GM19452 (cell line): ENCODE results near the gene ARHGAP10.
"Not testable (repeated sequence)": the region's sequence is repeated elsewhere in the genome, so short reads cannot be mapped to it uniquely, and the experiment has no call there.

Experiments used
- ATAC-seq: cut with Tn5 transposase; IDR thresholded peaks from one replicate; pipeline ENCODE4 v1.9.1; 2021; ENCODE audit not compliant: unreplicated experiment

ARHGAP10 gene

DNA sequence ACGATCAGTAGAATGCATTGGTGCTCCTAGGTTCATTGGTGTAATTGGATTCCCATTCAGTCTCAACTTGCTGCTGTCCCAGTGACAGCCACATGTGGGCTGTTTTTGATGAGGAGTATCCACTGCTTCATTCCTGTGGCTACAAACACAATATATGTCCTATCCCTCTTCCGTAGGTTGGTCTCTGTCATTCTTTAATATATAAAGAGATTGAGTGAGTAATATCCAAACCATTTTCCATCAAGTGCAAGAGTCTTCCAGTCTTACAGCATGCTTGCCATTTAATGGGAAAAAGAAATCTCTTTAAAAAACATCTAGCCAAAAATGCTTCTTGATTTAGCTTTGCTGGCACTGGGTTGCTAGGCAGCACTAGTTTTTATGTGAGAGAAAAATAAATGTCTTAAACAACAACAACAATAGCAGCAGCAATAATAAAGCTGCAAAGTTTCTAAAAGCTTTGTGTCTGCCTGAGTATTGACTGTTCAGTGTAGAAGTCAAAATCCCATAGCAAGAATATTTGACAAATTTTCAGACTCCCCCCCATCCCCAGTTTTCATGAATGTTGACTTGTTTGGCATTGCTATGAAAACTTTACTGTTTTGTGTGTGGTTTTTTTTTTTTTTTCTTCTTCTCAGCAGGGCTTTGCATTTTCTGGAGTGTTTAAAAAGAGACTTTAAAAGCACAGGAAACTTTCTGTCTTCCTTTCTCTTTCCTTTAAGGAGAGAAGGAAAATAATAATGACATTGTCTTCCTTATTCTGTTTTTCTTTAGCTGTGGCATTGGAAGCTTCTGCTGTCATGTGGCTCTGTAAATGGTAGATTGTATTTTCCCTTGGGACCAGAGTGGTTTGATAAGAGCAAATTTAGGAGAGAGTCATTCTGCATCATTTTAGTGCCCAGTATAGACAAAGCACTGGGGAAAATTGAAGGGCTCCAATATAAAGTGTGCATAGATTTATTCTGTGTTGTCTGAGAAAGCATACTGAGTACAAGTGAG is 244.3 kb downstream of the ARHGAP10 start:
- ATAC-seq = no peak

DNA sequence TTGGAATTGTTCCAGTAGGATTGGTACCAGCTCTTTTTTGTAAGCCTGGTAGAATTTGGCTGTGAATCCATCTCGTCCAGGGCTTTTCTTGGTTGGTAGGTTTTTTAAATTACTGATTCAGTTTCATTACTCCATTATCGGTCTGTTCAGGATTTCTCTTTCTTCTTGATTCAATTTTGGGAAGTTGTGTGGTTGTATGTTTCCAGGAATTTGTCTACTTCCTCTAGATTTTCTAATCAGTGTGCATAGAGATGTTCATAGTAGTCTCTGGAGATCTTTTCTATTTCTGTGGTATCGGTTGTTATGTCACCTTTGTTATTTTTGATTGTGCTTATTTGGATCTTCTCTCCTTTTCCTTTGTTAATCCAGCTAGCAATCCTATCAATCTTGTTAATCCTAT is 248.7 kb downstream of the ARHGAP10 start:
- ATAC-seq = no peak

DNA sequence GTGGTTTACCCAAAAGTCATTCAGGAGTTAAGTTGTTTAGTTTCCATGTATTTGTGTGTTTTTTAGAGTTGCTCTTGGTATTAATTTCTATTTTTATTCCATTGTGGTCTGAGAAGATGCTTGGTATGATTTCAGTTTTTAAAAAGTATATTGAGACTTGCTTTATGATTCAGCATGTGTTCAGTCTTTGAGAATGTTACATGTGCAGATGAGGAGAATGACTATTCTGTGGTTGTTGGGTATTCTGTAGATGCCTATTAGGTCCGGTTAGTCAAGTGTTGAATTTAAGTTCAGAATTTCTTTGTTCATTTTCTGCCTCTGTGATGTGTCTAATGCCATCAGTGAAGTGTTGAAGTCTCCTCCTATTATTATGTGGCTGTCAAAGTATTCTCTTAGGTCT is 249.4 kb downstream of the ARHGAP10 start:
- peak; percentile 90 for ATAC-seq

DNA sequence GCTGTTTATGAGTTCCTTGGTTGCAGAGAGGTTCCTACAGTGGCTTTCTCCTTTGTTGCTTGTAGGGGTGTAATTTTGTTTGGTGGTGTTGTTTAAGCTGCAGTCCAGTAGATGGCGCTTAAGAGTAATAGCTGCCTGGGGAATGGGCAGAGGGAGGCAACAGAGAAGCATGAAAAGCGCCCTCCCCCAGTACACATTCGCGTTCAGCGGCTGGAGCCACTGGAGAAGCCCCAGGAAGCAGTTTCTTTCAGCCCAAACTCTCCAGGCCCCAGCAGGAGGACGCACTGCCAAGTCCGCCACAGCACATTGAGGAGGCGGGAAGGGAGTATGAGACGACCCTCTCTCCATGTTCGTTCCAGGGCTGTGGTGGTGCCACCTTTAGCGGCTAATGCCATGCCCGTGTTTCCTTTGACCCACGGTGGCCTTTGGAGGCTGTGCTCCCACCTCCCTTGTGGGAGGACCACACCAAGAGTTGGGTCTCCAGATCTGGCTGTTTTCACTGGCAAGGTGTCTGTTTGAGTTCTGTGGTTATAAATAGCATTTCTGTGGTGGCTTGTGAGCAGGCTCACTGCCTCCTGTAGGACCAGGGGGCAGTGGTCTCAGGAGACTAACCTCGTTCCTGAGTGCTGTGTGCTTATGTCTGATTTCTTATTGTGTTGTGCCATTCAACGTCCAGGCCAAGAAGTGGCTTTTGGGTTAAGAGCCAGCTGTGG is 252.3 kb downstream of the ARHGAP10 start:
- no peak for ATAC-seq

DNA sequence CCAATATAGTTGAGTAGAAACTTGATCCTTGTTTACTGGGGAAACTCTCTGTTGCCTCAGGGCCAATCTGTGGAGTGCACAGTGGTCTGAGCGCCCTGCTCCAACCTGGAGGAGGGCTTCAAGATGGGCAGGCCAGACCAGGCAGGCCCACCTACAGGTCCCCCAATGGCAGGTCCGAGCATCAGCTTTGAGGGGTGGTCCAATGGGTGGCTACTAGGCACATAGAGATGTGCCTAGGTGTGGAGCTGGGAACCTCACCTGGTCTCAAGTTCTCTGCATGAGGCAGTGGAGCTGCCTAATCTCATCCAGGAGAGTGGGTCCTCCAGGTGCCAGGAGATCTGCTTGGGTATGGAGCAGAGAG is 252.9 kb downstream of the ARHGAP10 start:
- ATAC-seq = no peak

DNA sequence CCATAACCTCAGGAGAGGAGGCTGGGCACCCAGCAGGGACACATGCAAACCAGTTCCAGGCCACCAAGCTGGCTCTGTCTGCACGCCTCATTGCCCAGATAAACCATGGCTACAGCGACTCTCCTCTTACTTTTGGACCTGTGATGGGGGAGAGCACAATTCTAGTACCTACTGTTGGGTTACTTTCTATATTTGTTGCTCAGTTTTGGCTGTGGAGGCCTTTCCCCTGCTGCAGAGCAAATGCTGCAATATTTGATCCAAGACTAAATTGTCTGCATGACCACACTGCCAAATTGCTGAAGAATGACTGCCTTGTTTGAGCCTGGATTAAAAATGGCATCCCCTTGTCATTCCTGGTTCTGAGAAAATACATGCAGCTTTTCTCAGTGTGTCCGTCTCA is 253.5 kb downstream of the ARHGAP10 start:
- no peak for ATAC-seq

DNA sequence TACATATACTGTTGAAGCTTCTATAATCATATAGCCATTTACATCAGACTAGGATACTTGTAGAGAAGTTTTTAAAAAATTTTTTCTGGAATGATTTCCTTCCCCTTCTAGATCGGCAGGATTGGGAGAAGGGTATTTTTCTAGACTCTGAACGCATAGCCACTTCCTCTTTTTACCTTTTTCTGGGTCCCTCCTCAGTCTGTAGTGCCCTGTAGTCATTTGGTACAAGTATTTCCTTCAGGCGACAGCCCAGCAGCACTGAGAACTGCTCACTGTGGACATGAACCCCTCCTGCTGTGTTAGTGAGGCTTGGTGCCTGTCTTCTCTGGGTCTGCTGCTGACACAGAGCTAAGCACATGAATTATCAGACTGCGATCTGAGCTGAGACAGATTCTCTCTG is 255.4 kb downstream of the ARHGAP10 start:
- peak; percentile 61 for ATAC-seq

DNA sequence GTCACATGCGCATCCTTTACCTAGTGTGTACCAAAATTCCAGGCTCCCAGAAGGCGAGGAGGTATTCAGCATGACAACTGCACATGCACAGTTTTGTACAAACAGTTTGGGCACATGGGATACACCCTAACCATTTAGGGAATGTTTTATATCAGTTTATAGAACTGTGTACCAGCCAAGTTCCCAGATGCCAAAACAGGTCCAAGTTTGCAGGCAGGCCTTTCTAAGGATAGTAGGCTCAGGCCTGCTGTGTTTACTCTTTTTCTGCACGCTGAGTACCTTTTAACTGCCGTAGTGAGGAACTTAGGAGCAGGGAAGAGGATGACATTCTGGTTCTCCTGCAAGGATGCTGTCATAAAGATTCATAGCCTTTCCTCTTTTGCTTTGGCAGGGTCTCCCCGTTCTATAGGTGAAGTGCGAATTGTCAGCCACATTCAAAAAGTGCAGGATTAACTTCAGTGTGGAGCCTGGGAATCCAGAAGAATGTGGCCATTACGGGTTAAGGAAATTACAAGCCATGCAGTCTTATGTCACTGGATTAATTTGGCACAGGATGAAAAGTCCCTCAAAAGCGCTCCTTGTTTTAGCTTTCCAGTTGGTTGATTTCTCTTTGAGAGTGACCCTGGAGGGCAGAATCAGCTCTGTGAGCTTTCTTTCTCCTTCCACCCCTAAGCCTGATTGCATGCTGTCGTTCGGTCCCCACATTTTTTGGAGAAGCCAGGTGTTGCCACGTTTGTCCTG is 259.8 kb downstream of the ARHGAP10 start:
- no peak for ATAC-seq

DNA sequence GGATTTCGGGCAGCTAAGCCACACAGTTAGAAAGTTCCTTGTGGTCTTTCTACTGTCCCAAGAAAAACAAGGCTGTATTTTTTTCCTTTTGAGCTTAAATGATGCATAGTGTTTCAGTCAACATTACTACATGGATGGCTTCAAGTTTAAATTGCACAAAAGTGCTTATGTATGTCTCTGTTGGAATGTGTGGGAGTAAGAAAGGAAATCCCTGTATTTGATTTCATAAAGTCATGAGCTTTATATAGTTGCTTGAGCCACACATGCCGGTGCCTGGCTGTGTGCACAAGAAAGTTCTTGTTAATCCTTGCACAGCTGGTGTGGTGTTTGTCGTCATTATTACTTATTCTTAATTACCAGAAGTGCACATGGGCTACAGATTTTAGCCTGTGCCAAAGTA is 262.2 kb downstream of the ARHGAP10 start:
- ATAC-seq = no peak

DNA sequence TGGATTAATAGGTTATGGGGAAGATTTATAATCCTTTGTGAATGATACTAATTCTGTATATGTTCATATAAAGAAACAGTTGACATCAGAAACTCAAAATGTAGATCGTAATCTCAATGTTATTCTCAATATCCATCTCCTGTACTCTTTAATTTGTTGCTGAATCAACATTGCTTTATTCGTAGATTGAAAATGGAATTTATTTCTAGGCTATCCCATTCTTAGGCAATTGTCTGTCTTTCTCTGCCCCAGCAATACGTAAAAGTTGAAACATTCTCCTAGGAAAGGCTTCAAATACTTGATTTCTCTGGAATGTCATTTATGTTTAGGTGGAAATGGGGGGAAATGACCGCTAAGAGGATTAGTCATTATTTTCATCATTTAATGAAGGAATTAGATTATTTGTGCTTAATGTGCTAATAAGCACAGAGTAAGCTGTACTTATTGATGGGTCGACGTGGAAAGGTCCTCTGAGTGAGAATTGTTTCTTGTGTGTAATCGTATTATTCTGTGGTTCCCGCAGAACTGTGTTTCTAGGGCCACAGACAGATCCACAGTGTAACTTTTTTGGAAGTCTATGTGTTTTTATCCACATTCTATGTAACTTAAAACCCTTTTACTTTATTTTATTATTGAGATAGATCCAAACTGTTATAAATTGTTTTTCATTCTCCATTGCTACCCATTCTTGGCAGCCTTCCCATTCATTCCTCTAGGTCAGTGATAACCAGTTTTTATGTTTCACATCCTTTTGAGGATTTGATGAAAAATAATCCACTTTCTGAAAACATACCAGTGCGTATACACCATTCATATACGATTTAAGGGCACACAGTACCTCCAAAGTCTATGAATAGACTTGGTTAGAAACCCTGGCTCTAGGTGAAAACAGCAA is 262.9 kb downstream of the ARHGAP10 start:
- no peak for ATAC-seq

DNA sequence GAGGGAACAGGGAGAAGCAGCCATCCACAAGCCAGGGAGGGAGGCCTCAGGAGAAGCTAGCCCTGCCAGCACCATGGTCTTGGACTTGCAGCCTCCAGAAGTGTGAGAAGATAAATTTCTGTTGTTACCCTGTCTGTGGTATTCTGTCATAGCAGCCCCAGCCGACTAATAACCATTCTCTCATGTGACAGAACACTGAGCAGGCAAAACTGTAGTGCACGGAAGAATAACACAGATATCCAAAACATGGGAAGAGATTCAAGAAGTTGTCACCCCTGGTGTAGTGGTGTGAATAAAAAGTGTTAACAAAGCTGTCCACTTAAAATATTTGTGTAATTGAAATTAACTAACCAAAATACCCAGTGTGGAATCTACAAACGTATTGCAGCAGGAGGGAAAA is 265.0 kb downstream of the ARHGAP10 start:
- ATAC-seq = no peak

DNA sequence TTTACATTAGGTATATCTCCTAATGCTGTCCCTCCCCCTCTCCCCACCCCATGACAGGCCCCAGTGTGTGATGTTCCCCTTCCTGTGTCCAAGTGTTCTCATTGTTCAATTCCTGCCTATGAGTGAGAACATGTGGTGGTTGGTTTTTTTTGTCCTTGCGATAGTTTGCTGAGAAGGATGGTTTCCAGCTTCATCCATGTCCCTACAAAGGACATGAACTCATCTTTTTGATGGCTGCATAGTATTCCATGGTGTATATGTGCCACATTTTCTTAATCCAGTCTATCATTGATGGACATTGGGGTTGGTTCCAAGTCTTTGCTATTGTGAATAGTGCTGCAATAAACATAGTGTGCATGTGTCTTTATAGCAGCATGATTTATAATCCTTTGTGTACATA is 268.1 kb downstream of the ARHGAP10 start:
- ATAC-seq = not testable (repeated sequence)

DNA sequence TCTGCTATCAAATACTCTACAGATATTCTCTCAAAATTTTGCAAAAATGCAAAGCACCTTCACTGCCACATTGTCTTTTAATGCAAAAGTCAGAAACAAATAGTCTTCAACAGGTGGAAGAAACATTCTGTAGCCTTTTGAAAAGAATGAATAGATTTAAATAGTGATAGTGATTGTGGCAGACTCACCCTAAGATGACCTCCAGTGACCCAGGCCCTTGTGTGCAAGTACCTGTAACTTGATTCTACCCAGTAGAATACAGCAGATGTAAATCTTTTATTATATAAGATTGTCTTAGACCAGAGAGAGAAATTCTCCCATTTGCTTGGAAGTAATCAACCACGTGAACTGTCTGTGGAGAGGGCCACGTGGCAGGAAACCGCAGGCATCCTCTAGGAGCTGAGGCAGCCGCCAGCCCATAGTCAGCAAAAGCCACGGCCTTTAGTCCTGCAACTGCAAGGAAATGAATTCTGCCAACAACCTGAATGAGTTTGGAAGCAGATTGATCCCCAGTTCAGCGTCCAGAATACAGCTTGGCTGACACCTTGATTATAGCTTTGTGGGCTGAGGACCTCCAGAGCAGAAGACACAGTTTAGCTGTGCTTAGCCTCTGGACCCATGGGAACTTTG is 272.5 kb downstream of the ARHGAP10 start:
- no peak for ATAC-seq

DNA sequence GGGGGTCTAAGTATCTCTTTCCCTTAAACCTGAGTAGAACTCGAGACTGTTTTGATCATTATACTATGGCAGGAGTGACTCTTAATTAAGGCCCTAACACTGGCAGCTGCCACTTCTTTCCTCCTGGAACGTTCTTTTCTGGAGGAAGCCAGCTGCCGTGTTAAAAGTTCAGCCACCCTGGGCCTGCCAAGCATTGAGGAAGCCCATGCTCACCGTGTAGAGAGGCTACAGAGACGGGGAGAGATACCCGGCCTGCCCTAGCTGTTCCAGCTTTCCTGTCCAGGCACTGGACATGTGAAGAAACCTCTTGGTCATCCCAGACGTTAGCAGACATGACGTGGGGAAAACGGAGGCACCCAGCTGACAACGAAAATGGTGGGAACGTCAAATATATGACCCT is 274.1 kb downstream of the ARHGAP10 start:
- no peak for ATAC-seq

DNA sequence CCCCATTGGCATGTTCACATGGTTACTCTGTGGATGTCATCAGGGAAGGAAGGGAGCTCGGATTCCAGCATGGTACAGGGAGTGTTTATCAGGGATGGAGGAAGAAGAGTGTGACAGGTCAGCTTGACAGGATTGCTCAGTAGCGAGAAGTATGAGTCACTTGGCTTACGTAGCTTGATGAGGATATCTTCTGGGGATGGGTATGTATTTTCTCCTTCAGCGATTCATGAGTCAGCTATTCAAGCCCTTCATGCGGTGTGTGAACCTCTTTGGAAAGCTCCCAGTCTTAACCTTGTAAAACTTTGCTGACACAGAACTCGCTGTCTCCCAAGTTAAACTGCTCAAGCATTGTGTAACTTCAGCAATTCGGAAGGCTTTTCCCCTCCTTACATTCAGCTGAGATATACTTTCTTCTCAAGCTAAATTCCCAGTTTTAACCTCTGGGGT is 275.4 kb downstream of the ARHGAP10 start:
- ATAC-seq = no peak

DNA sequence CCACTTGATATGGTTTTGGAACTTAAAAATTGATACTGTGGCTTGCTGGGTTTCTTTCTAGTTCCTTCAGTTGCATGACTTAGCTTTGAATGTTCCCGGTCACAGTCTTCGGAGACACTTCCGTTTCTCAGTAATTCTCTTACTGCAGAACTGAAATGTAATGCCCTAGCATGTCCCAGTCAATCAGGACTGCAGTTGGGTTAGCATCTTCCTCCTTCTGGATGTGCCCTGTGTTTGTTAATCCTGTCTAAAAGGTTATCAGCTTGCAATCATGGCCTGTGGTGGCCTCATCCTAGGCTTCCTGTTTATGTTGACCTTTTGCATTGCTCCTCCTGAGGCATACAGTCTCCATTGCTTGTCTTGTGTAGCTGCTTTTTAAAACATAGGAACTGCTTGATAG is 275.9 kb downstream of the ARHGAP10 start:
- ATAC-seq = no peak

DNA sequence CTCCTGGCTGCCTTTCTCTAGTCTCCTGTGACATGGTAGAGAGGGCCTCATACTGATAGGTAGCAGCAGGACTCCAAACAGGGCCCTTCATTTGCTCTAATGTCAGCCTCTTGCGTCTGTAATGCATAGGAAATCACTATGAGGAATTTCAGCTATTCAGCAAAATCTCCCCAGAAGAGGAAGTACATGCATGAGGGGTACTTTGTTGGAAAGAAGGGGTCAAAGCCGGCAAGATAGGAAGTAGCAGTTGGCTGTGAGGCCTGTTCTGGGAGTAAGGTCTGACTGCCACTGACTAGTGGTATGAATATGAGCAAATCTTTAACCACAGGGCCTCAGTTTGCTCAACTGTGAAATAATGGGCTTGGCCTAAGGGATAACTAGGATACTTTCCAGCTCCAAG is 283.2 kb downstream of the ARHGAP10 start:
- no peak for ATAC-seq

DNA sequence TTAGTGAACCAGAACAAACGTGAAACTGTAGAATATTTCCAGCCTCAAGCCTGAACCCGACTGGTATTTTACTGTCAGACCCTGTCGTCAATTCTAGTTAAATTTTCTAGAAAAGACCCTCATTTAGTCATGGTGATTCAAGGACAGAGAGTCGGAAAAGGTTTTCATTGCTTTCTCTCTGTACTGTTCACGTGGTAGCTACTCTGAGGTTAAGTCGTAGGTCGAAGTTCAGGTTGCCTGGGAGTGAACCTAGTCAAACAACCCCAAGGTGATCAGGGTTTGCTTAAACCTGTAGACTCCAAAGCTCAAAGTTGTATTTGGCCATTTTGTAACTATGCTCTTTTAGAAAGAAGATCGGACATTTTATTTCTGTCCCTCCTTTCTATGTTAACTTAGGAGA is 283.6 kb downstream of the ARHGAP10 start:
- ATAC-seq = no peak

DNA sequence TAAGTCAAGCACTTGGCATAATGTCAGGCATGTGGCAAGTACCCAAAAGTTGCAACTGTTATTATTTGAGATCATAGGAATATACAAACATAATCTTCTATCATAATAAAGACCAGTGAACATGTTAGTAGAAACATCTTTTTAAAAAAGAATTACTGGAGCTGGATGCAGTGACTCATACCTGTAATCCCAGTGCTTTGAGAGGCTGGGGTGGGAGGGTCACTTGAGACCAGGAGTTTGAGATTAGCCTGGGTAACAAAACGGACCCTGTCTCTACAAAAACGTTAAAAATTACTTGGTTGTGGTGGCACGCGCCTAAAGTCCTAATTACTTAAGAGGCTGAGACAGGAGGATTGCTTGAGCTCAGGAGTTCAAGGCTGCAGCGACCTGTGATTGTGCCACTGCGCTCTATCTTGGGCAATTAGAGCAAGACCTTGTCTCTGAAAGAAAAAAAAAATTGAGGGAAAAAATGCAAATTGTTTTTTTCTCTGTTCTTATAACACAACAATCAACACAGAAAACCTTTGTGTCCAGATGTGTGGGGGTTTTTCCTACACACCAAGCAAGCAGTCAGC is 284.3 kb downstream of the ARHGAP10 start:
- ATAC-seq = no peak

DNA sequence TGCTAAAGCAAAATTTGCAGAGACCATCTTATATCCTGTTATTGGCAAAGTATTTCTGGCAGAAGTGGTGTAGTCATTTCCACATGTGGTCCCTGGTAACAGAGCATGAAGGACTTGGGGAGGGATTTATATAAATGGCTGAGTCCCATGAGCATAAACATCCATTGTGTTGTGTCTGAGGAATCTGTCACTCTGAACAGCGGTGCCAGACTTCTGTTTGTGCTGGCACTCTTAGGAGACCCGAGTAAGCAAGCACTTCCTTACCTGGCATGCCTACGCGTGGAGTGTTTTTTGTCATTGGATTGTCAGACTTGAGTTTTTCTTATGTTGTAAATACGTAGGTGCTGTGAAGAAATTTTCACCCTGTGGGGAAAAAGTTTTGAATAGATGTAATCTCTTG is 285.9 kb downstream of the ARHGAP10 start:
- ATAC-seq = no peak
